OCI-LY7 (cell line): ENCODE measurements around the gene CBLL1. TPM values are rescaled to one million over a fixed set of nuclear protein-coding genes. Genes with fewer than 3 reads are reported as not detected.

ENCODE experiments used
- BruUV-seq: library from RNA; stranded (reverse); fragments of 400-500 nt; replicated peaks from 2 replicates; lab custom pipeline; 2021; lab: Mats Ljungman, UMichigan
- CTCF ChIA-PET: fragments of 300-600 bp; sonication (Branson Sonifier 250); formaldehyde crosslinking; loops from one replicate; lab custom pipeline; 2022; ENCODE audit warnings: antibody characterized with exemption; ENCODE audit not compliant: unreplicated experiment; lab: Charles Lee
- POLR2A ChIA-PET: fragments of 300-600 bp; sonication (Branson Sonifier 250); formaldehyde crosslinking; loops from one replicate; lab custom pipeline; 2022; ENCODE audit warnings: antibody characterized with exemption; lab: Charles Lee
- DNase-seq: peaks from one replicate; pipeline ENCODE4 v3.0.0-alpha.2; 2015; ENCODE audit warnings: low spot score
- H2AFZ ChIP-seq: fragments of 200-600 bp; sonication (generic), shearing (Covaris generic); 2 replicates; pipeline ENCODE4 v1.6.1; 2014; ENCODE audit warnings: mild to moderate bottlenecking, antibody characterized with exemption, low read length, moderate library complexity
- H3K27ac ChIP-seq: fragments of 200-600 bp; sonication (generic); 2 replicates; pipeline ENCODE4 v1.5.1; 2014; ENCODE audit warnings: mixed run types, low read depth, mild to moderate bottlenecking, moderate library complexity, low read length, inconsistent platforms; ENCODE audit not compliant: poor library complexity, severe bottlenecking
- H3K36me3 ChIP-seq: fragments of 200-600 bp; sonication (generic); 2 replicates; pipeline ENCODE4 v1.6.1; 2014; ENCODE audit warnings: mild to moderate bottlenecking, antibody characterized with exemption, low read length, moderate library complexity, mixed read lengths; ENCODE audit not compliant: insufficient read depth
- H3K4me1 ChIP-seq: fragments of 200-600 bp; sonication (generic); 2 replicates; pipeline ENCODE4 v1.5.1; 2014; ENCODE audit warnings: mild to moderate bottlenecking, low read length; ENCODE audit not compliant: insufficient read depth, poor library complexity, severe bottlenecking
- H3K4me2 ChIP-seq: fragments of 200-600 bp; sonication (generic); 2 replicates; pipeline ENCODE4 v1.6.1; 2014; ENCODE audit warnings: mild to moderate bottlenecking, low read length
- H3K4me3 ChIP-seq: fragments of 200-600 bp; sonication (generic); 2 replicates; pipeline ENCODE4 v1.5.1; 2014; ENCODE audit warnings: mild to moderate bottlenecking, low read depth, low read length; ENCODE audit not compliant: poor library complexity, severe bottlenecking
- H3K79me2 ChIP-seq: fragments of 200-600 bp; sonication (generic); 2 replicates; pipeline ENCODE4 v1.6.1; 2016; ENCODE audit warnings: low read depth, mild to moderate bottlenecking, low read length, moderate library complexity, mixed read lengths; ENCODE audit not compliant: insufficient read depth
- H3K9me2 ChIP-seq: fragments of 200-600 bp; sonication (generic); 2 replicates; pipeline ENCODE4 v1.6.1; 2016; ENCODE audit warnings: mild to moderate bottlenecking, low read length, mixed read lengths; ENCODE audit not compliant: insufficient read depth
- H3K9me3 ChIP-seq: fragments of 200-600 bp; sonication (generic); 2 replicates; pipeline ENCODE4 v1.6.1; 2014; ENCODE audit warnings: mild to moderate bottlenecking, mixed run types, low read length, mixed read lengths
- H4K20me1 ChIP-seq: fragments of 200-600 bp; sonication (generic); 2 replicates; pipeline ENCODE4 v1.6.1; 2014; ENCODE audit warnings: mild to moderate bottlenecking, antibody characterized with exemption, low read length, moderate library complexity, mixed read lengths; ENCODE audit not compliant: insufficient read depth
- CTCF ChIP-seq: fragments of 200-600 bp; sonication (generic); conservative IDR thresholded peaks from 2 replicates; pipeline ENCODE4 v1.5.1; 2014; ENCODE audit warnings: mild to moderate bottlenecking, antibody characterized with exemption, low read length, moderate library complexity, mixed read lengths
- EZH2phosphoT487 ChIP-seq: fragments of 200-600 bp; sonication (generic); IDR thresholded peaks from 2 replicates; pipeline ENCODE4 v1.6.1; 2018; ENCODE audit warnings: low read depth, borderline replicate concordance, mild to moderate bottlenecking, mixed run types, antibody characterized with exemption, low read length, moderate library complexity, mixed read lengths
- intact Hi-C: fragments of 100-400 bp; cut with micrococcal nuclease; formaldehyde crosslinking; loops from one replicate; pipeline ENCODE4 v1.10.0; 2022; ENCODE audit not compliant: unreplicated experiment
- total RNA-seq, 2 experiments: library from RNA; depleted of rRNA in 1 of 2; stranded (reverse); fragments of >200 nt in 1 of 2; shearing (Covaris generic) in 1 of 2; gene quantifications; 2 replicates each; pipeline ENCODE4 v1.2.3, GENCODE V29; 2014 to 2022

Gene CBLL1
- total RNA-seq, 2 experiments from 2014 or later = 22.9 to 41.4 TPM

DNA sequence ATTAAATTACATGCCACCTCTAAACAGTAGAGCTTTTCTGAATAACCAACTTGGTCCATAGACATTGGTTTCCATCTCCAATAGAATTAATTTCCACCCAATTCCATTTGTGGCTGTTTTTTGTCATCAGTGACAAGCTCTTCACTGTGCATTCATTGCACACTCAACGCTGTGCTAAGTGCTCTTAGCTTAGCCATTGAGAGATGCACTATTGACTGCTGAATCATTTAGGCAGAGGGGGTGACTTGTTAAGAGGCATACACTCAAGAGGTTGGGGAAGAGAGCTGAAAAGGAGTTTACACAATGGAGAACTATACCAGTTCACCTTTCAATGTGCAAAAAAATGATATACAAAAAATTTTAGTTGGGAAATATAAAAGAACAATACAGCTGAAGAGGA lies 31.9 kb upstream of the CBLL1 start:
- CTCF ChIA-PET = no interaction called here
- H3K4me2 ChIP-seq = no peak overlapping the region
- intact Hi-C loops = no loop called here
- no peak for DNase-seq
- H3K36me3 ChIP-seq = no peaks in the 10 kb centered on the region
- H3K4me1 ChIP-seq = no peaks in the 10 kb centered on the region
- TF ChIP-seq EZH2phosphoT487 (no peak), CTCF (no peak)
- no peak overlapping the region for H2AFZ ChIP-seq
- H3K9me3 ChIP-seq = no peaks in the 10 kb centered on the region
- H4K20me1 ChIP-seq = no peaks in the 10 kb centered on the region
- POLR2A ChIA-PET = interaction anchor here (0.6 to 1.5 kb wide), 3 partner anchors 16 to 740 kb away, joined by 3 to 4 read pairs (median 3); no protein-coding TSS in a partner anchor
- no peak overlapping the region for H3K27ac ChIP-seq
- H3K4me3 ChIP-seq = no peak overlapping the region
- BruUV-seq = no TSS peak
- H3K79me2 ChIP-seq = no peaks in the 10 kb centered on the region
- no peaks in the 10 kb centered on the region for H3K9me2 ChIP-seq

- H3K9me3 ChIP-seq = no peaks in the 10 kb centered on the region
- intact Hi-C loops = no loop called here
- no peak overlapping the region for H2AFZ ChIP-seq
- H3K9me2 ChIP-seq = no peaks in the 10 kb centered on the region
- BruUV-seq = no TSS peak
- no peak overlapping the region for H3K4me3 ChIP-seq
- TF ChIP-seq EZH2phosphoT487 = no peak
- no peak for TF ChIP-seq CTCF
- no peak overlapping the region for H3K27ac ChIP-seq
- H3K4me1 ChIP-seq = no peaks in the 10 kb centered on the region
- DNase-seq = no peak
- no peaks in the 10 kb centered on the region for H4K20me1 ChIP-seq
- POLR2A ChIA-PET = interaction anchor here (0.6 kb wide), 1 partner anchor 901 kb away, joined by 3 read pairs; no protein-coding TSS in a partner anchor
- H3K79me2 ChIP-seq = no peaks in the 10 kb centered on the region
- H3K4me2 ChIP-seq = no peak overlapping the region
- no peaks in the 10 kb centered on the region for H3K36me3 ChIP-seq
- CTCF ChIA-PET = no interaction called here
These were observed 31.0 kb upstream of the CBLL1 start for GRCh38 chr7:107712896-107713295.

- no peaks in the 10 kb centered on the region for H4K20me1 ChIP-seq
- DNase-seq = no peak
- TF ChIP-seq EZH2phosphoT487 (no peak), CTCF (no peak)
- H3K4me1 ChIP-seq = no peaks in the 10 kb centered on the region
- no TSS peak for BruUV-seq
- intact Hi-C loops = no loop called here
- ChIA-PET POLR2A (interaction anchor here (0.7 to 0.8 kb wide), 2 partner anchors 20 to 243 kb away, joined by 3 to 4 read pairs; no protein-coding TSS in a partner anchor), CTCF (interaction anchor here (0.6 kb wide), 1 partner anchor 235 kb away, joined by 3 read pairs; no protein-coding TSS in a partner anchor)
- H3K27ac ChIP-seq = no peak overlapping the region
- H3K79me2 ChIP-seq = no peaks in the 10 kb centered on the region
- H3K4me2 ChIP-seq = no peak overlapping the region
- H3K9me2 ChIP-seq = no peaks in the 10 kb centered on the region
- H3K36me3 ChIP-seq = no peaks in the 10 kb centered on the region
- no peaks in the 10 kb centered on the region for H3K9me3 ChIP-seq
- H2AFZ ChIP-seq = no peak overlapping the region
- no peak overlapping the region for H3K4me3 ChIP-seq
These were observed 28.4 kb upstream of the CBLL1 start for GRCh38 chr7:107715531-107715930.
